GM12891 (cell line): ENCODE data around the gene NDST1.

ENCODE experiments used
- POLR2A ChIP-seq: IDR thresholded peaks from 2 replicates; pipeline ENCODE4 v1.6.1; 2011; ENCODE audit warnings: low read depth, low read length, control low read depth
- POLR2AphosphoS5 ChIP-seq: IDR thresholded peaks from 2 replicates; pipeline ENCODE4 v1.6.1; 2011; ENCODE audit warnings: low read depth, low read length, control low read depth
- POU2F2 ChIP-seq: IDR thresholded peaks from 2 replicates; pipeline ENCODE4 v1.6.1; 2011; ENCODE audit warnings: low read depth, mild to moderate bottlenecking, control low read depth, low read length, moderate library complexity
- SPI1 ChIP-seq: IDR thresholded peaks from 2 replicates; pipeline ENCODE4 v1.6.1; 2011; ENCODE audit warnings: low read depth, low read length, control low read depth
- TAF1 ChIP-seq: IDR thresholded peaks from 2 replicates; pipeline ENCODE4 v1.6.1; 2011; ENCODE audit warnings: low read depth, low read length, control low read depth

DNA sequence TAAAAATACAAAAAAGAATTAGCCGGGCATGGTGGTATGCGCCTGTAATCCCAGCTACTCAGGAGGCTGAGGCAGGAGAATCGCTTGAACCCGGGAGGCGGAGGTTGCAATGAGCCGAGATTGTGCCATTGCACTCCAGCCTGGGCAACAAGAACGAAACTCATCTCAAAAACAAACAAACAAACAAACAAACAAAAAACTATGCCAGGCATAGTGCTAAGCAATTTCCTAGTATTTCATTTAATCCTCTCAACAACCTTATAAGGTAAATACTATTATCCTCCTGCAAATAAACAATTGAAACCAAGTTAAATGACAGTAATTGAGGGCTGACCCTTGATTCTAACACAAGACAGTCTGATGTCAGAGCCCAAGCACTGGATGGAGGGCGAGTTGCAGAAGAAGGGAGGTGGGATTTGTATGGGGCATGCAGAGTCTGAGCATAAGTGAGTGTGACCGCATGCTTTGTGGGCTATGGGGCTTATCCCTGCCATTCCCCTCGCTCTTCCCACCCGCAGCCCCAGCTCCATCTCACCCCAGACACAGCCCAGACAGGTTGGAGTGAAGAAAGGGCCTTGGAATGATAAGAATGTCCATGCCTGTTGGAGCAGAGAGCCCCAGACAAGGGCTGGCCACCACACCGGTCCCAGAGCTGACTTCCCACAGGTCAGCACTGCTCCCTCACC, 34.1 kb upstream of the NDST1 start:
- no peak for TF ChIP-seq POLR2A
- no peak for TF ChIP-seq POU2F2
- TF ChIP-seq TAF1: no peak
- no peak for TF ChIP-seq POLR2AphosphoS5
- TF ChIP-seq SPI1: no peak
